ENCODE data around the gene NT5E.

NT5E gene

DNA sequence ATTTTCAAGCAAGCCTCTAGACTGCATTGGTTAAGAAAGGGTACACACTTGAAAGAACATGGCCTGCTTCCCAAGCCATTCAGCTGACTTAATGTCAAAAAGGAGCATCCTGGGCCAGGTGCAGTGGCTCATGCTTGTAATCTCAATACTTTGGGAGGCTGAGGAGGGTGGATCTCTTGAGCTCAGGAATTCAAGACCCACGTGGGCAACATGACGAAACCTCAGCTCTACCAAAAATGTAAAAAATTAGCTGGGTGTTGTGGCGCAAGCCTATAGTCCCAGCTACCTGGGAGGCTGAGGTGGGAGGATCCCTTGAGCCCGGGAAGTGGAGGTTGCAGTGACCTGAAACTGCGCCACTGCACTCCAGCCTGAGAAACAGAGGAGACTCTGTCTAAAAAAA, 26.9 kb upstream of the NT5E start:
- DNase-seq = no peak

DNA sequence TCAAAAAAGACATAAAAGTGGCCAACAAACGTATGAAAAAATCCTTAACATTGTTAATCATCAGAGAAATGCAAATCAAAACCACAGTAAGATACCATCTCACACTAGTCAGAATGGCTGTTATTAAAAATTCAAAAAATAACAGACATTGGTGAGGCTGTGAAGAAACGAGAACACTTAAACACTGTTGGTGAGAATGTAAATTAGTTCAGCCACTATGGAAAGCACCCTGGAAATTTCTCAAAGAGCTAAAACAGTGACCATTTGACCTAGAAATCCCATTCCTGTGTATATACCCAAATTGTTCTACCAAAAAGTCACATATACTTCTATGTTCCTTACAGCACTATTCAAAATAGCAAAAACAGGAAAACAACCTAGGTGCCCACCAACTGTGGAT, 24.9 kb upstream of the NT5E start:
- no peak for DNase-seq

DNA sequence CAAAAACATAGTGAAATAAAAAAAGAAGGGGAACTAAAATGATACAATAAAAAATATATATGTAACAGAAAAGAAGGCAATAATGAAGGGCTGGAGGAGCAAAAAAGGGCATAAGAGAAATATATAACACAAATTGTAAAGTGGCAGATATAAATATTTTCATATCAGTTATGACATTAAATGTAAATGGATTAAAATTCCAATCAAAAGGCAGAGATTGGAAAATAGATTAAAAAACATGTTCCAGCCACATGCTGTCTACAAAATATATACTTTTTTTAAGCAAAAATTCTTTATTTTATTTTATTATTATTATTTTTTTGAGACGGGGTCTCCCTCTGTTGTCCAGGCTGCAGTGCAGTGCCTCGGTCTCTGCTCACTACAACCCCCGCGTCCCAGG, 23.9 kb upstream of the NT5E start:
- no peak for DNase-seq

DNA sequence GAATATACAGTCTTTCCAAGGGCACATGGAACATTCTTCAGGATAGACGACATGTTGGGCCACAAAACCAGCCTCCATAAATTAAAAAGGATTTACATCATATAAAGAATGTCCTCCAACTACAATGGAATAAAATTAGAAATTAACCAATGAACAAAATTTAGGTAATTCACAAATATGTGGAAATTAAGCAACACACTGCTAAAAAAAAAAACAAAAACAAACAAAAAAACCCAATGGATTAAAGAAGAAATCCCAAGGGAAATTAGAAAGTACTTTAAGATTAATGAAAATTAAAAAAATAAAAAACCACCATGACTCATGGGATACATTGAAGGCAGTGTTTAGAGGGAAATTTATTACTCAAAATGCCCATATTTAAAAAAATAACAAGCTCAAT, 21.4 kb upstream of the NT5E start:
- no peak for DNase-seq

DNA sequence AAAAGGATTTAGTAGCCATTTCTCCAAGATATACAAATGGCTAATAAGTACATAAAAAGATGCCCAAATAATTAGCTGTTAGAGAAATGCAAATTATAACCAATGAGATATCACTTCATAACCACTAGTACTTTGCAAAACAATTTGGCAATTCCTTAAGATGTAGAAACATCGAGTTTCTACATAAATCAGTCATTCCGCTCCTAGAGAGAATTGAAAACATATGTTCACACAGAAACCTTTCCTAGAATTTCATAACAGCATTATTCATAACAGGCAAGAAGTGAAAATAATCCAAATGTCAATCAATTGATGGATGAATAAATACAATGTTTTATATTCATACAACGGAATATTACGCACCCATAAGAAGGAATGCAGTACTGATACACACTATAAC, 20.5 kb upstream of the NT5E start:
- DNase-seq = no peak

DNA sequence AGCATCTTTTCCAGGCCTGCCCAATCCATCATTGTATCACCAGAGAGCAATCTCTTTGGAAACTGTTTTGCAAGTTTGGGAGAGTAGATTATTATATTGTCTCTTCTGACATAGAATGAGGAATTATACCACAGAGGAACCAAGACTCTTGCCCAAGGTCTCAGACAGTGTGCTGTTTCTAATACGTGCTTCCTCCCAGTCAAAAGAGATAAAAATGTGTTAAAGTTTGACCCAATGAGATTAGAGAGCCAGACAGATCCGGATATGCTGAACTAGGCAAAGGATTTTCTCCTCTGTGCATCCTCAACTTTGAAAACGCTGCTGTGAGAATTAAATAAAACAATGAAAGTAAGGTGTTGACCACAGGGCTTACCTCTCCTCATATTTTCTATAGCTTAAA, 18.6 kb upstream of the NT5E start:
- DNase-seq = no peak

DNA sequence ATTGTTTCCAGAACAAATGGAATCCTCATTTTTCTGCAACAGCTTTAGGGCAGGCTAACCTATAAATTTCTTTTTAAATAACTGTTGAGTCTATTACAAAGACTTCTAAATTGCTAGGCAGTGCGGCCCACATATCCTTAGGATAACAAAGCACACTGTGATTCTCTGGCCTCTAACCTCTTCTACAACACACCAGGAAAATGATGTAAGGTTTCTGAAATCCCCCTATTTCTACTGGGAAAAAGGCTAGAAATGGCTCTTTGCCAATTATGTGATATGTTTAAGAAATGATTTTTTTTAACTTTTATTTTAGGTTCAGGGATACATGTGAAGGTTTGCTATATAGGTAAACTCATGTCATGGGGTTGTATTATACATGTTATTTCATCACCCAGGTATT, 17.3 kb upstream of the NT5E start:
- DNase-seq = no peak

DNA sequence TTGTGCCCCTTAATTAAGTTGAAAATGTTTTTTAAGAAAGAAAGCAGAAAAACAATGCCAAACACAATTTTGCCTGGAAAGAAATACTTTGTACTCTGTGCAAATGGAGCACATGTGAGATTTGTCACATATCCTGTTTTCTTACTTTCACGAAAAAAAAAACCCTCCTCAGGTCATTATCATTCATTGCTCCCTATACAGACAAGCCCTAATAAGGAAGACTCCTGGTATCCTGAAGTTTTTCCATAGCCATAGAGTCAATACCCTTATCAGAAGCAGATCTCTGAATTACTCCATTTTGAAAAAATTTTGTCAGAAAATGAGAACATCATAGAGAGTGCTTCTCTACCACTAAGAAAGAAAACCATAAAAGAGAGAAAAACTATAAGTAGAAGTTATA, 14.0 kb upstream of the NT5E start:
- no peak for DNase-seq

DNA sequence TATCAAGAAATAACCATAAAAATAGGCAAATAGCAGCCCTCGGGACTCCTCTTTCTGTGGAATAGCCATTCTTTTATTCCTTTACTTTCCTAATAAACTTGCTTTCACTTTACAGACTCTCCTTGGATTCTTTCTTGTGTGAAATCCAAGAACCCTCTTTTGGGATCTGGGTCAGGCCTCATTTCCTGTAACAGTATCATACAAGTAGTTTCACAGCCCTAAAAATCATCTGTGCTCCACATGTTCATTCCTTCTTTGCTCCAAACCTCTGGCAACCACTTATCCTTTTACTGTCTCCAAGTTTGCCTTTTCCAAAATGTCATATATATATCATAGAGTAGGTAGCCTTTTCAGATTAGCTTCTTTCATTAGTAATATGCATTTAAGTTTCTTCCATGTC, 13.5 kb upstream of the NT5E start:
- no peak for DNase-seq

DNA sequence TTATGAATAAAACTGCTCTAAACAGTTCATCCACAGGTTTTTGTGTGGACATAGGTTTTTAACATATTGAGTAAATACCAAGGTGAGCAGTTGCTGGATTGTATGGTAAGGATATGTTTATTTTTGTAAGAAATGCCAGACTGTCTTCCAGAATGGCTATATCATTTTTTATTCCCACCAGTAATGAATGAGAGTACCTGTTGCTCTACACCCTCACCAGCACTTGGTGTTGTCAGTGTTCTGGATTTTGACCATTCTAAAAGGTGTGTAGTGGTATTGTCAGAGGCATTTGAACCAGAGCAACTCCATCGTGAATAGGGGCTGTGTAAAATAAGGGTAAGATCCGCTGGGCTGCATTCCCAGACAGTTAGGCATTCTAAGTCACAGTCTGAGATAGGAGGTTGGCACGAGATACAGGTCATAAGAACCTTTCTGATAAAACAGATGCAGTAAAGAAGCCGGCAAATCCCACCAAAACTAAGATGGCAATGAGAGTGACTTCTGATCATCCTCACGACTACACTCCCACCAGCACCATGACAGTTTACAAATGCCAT, 12.9 kb upstream of the NT5E start:
- DNase-seq = no peak

DNA sequence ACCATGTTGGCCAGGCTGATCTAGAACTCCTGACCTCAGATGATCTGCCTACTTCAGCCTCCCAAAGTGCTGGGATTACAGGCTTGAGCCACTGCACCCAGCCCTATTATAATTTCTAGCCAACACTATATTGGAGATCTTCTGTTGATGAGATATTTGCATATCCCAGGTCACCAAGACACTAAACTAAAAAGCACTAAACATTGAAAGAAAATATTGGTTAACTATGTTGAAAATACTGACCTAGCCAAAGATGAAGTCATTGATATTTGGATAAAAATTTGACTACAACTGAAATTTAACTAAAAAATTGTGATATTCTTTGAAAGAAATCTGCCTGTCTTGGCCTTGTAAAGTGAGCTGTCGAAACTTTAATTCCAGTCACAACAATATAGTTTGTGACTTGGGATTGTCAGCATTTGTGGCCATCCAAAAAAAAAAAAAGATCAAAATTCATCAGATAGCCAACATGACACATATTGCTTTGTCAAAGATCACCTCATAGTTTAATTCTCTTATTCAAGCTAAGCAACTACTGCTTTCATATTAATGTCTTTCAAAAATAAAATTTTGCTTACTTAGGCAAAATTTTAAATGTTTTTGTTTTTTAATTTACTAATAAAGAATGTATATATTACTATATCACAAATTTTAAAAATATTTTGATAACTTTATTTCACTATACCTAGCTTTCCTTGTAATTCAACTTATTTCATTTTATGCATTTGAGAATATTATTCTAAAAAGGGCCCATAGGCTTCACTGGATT, 6.3 kb upstream of the NT5E start:
- no peak for DNase-seq

DNA sequence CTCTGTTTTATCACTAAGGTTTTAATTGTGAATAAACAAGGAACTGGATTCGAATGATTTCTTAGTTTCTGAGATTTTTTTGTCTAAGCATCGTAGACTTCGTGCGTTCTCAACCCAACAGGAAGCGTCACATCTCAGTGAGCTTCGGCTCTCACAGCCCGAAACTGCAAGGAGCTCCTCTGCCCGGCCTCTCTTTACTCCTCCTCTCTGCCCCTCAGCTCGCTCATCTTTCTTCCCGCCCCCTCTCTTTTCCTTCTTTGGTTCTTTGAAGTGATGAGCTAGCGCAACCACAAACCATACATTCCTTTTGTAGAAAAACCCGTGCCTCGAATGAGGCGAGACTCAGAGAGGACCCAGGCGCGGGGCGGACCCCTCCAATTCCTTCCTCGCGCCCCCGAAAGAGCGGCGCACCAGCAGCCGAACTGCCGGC, 480 bp upstream of the NT5E start:
- DNase-seq = no peak

DNA sequence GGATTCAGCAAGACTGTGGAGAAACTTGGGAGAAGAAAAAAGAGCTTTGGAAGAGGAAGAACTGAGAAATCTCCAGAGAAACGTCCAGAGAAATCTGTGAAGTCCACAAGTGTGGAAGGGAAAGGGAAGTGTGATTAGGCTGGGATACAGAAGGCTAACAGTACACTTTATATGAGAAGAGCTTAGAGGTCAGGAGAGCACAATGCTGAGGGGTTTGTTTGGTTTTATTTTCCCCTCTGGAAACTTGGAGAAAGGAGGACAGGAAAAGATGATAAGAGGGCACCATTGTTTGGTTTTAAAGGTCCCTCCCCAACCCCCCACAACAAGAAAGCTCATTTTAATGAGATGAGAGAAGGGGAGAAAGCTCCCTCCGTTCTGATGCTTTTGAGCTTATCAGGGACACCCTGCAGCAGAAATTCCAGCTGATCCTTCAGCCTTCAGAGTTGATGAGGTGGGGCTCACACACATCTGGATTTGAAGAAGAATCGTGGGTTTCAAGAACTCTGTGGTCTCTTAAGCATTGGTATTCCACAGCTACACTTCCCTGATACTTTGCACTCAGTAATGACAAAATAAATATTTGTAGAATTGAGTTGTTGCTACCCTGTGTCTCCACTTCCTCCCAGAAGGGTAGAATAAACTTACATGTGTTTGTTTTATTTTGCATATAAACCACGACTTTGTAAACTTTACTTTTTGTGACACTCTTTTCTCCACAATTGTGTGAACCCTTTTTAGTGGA, 1.9 kb downstream of the NT5E start:
- no peak for DNase-seq

DNA sequence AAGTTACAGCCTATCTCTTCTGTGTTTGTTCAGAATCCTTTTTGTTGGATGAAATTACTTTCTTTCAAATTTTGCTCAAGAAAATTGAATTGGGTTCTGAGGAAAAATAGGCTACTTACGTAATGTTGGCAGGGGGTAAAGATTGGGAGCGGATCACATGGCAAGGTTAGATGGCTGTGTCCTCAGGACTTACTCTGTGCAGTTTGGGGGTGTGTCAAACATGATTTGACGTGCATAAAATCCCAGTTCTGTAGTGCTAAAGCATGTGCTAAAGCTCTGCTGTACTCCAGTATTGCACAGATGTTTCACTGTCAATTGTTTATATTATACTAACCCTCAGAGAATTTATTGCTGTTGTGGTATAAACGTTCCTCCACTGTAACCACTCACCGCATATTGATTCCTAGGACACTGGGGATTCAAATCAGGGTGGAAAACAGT, 2.6 kb downstream of the NT5E start:
- DNase-seq = no peak

DNA sequence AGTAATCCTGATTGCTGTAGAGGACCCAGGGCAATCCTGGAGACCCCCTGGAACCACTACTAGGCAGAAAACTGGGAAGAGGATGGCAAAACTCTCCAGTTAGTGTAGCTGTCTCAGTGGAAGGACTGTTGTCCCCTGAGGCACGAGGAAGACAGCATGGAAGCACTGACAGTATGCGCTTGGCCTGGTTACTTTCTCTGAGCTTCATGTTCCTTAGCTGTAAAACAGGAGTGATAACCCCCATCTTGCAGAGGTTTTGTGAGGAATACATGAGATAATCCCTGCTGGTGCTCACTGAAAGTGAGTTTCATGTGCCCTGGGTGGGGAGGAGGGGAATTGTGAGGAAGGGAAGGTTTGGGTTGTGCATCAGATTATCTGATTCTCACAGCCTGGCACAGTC, 3.2 kb downstream of the NT5E start:
- no peak for DNase-seq

DNA sequence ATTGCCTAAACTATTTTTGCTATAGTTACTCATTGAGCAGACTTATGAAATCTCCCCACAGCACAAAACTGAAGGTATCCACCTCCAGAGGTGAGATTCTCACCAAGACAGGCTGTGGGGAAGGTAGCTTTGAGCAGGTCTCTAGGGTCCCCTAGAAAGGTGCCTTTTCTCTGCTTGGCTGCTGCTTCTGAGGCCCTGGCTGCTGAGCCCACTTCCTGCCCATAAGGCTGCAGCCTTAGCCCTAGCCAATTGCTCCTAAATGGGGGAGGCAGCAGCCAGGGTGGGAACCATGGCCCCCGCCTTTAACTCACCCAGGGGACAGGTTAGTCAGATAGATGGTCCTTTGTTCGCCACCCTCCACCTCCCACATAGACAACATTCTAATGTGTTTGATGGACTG, 3.6 kb downstream of the NT5E start:
- DNase-seq = no peak

DNA sequence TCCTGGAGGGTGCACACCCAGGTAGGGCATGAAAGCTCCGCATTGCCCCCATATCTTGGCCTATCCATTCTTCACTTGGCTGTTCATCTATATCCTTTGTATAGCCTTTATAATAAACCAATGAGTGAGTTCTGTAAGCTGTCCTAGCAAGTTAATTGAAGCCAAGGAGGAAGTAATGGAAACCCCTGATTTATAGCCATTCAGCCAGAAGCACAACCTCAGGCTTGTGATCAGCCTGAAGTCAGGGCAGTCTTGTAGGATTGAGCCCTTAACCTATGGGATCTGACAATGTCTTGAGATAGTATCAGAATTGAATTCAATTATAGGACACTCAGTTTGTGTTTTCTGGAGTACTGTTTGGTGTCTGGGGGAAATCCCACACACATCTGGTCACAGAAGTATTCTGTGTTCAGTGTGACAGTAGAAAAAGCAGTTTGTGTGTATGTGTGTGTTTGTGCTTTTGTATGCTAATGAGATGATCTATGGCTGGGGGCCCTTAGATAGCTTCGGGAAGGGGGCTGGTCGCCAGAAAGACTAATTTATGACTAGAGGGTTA, 5.7 kb downstream of the NT5E start:
- no peak for DNase-seq

DNA sequence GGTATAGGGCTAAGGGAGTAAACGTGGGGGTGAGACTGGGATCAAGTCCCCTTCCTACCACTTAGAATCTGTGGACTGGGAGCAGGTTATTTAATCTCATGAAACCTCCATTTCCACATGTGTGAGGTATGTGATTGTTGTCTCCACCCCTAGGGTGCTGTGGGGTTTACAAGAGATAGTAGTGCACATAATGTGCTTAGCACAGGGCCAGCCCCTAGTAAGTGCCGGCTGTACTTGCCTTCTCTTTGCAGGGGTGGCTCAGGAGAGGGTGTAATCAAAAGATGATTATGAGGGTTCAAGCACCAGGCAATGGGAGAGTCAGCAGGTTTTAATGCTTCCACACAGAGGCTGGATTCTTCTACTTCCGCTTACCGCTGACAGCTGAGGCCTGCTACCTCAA, 6.9 kb downstream of the NT5E start:
- no peak for DNase-seq

DNA sequence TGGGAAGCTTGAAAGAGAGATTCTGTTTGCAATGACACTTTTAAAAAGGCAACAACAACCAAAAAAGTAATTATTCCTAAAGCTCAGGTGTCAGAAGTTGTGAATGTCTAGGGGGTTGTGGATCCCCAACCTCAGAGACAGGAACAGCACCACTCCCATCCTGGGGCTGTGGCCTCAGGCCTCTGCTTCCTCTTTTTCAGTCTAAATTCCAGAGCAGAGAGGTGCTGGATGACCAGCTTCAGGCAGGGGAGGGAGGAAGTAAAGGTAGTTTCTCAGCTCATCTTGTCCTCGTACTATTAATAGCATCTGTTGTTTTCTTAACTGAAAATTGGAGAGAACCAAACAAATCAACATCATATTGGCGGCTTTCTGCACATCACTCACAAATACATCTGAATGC, 8.3 kb downstream of the NT5E start:
- DNase-seq = no peak

DNA sequence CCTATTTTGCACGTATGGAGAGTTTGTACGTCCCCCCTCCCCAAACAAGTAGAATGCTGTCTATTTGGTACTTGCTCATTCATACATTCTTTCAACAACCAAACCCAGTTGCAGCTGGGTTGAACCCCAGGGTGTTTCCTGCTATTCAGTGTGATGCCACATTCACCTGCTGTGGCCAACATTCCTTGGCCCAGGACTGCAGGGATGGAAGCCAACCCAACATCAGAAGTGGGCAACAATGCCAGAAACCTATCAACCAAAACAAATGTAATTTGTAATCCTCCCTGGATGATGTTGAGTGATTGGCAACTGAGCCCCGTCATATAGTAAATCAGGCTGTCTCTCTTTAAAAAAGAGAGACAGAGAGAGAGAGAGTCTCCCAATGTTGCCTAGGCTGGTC, 8.9 kb downstream of the NT5E start:
- no peak for DNase-seq

DNA sequence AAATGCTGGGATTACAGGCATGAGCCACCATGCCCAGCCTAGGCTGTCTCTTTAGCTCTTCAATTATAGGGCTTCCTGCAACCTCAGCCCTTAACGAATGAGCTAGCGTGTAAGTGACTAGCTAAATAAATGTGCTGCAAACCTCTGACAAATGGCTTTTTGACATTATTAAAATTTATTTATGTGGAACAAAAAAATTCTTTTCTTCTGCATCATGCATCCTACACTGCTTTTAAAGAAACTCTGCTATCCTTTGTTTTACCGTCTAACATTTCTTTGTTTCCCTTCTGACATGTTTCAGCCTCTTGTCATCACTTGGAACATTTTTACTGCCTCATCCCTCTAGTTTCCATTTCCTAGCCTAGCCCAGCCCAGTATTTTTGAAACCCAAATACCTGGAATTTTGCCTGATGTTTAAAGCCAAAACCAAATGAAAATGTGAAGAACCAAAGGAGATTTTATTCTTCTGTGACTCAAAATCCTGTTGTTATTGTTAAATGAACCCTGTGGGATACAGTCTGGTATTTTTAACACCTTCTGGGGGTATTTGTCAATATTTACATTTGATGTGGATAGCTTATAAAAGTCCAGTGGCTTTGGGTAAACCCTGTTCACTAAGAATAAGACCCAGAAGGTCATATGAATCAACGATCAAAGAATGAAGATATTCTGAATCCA, 9.5 kb downstream of the NT5E start:
- no peak for DNase-seq

DNA sequence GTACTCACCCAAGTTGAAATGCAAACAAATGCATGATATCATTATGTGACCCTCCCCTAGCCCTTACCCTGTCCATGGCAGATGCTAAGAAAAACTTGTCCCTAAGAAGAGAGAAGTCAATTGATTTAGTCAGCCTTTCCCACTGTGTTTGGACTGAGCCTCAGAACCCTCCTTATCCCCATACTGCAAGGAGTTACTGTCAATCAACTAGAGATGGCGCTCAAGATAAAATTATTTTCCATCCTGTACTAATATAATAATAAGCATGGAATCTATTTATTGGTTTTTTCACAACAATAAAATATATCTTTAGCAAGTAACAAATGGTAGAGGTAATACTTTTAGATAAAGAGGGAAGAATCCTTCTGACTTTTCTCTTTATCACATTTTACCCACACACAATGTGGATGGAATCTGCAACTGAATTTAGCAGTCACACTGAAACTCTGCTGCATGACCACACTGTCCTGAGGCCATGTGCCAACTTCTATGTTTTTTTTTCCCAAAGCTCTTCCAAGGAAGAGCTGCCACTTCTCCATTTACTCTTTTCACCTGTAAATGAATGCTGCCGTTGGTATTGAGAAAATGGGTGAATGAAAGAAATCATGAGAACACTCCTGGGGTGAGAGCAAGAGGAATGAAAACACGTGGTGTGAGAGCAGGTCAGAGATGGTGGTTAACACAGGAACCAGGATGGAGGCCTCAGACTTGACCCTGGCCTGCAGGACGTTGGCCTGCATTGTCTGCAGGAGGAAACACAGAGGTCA, 10.5 kb downstream of the NT5E start:
- no peak for DNase-seq

All from effector CD4-positive, alpha-beta T cell (primary cell).